ENCODE data around the gene SEC14L5.

DNA sequence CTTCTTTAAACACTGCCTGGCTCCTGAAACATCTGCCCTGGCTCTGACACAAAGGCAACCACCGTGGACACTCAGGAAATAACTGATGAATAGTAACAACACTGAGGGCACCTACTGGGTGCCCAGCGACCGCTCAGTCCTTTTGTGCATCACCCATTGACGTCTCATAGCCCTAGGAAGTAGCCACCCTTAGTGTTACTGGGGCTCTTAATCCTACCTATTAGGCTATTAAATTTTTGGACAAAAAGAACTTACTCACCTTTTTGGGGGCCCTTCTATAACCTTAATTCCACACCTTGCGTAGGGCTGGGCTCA, 32.9 kb upstream of the SEC14L5 start:
- TF ChIP-seq, protein P1, sequence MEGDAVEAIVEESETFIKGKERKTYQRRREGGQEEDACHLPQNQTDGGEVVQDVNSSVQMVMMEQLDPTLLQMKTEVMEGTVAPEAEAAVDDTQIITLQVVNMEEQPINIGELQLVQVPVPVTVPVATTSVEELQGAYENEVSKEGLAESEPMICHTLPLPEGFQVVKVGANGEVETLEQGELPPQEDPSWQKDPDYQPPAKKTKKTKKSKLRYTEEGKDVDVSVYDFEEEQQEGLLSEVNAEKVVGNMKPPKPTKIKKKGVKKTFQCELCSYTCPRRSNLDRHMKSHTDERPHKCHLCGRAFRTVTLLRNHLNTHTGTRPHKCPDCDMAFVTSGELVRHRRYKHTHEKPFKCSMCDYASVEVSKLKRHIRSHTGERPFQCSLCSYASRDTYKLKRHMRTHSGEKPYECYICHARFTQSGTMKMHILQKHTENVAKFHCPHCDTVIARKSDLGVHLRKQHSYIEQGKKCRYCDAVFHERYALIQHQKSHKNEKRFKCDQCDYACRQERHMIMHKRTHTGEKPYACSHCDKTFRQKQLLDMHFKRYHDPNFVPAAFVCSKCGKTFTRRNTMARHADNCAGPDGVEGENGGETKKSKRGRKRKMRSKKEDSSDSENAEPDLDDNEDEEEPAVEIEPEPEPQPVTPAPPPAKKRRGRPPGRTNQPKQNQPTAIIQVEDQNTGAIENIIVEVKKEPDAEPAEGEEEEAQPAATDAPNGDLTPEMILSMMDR (IDR thresholded peaks at IDR 0.05), result no peak
- TF ChIP-seq, protein P2, sequence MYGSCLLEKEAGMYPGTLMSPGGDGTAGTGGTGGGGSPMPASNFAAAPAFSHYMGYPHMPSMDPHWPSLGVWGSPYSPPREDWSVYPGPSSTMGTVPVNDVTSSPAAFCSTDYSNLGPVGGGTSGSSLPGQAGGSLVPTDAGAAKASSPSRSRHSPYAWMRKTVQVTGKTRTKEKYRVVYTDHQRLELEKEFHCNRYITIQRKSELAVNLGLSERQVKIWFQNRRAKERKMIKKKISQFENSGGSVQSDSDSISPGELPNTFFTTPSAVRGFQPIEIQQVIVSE (CRISPR knock-in tag; IDR thresholded peaks at IDR 0.05; ENCODE audit: borderline replicate concordance), result no peak
- TF ChIP-seq CREB1 (CRISPR knock-in tag; IDR thresholded peaks at IDR 0.05), result no peak
